Activated B cell treated with CpG ODN at 0.5 μM for 24 hours (primary cell): ENCODE measurements around the gene TENM4. TPM values are rescaled to one million over a fixed set of nuclear protein-coding genes. Genes with fewer than 3 reads are reported as not detected.

ENCODE experiments used
- ATAC-seq: fragments of 200-7000 bp; cut with Tn5 transposase; one replicate; pipeline ENCODE4 v1.10.0; 2021; ENCODE audit warnings: low read depth, mild to moderate bottlenecking, moderate library complexity
- CTCF ChIA-PET: fragments of 350-600 bp; sonication (Branson Sonifier 250); formaldehyde crosslinking; loops from one replicate; lab custom pipeline; 2021; ENCODE audit warnings: antibody characterized with exemption; lab: Charles Lee
- POLR2A ChIA-PET: fragments of 350-600 bp; sonication (Branson Sonifier 250); formaldehyde crosslinking; loops from one replicate; lab custom pipeline; 2021; ENCODE audit warnings: antibody characterized with exemption; lab: Charles Lee
- DNase-seq: peaks from one replicate; pipeline ENCODE4 v3.0.0; 2022
- H3K27ac Mint-ChIP-seq: one replicate; pipeline ENCODE4 v1.8.0; 2020; ENCODE audit warnings: mixed read lengths
- H3K27me3 Mint-ChIP-seq: one replicate; pipeline ENCODE4 v1.8.0; 2021; ENCODE audit warnings: mixed read lengths
- H3K36me3 Mint-ChIP-seq: one replicate; pipeline ENCODE4 v1.8.0; 2021; ENCODE audit warnings: low read depth, mixed read lengths
- H3K4me1 Mint-ChIP-seq: one replicate; pipeline ENCODE4 v1.8.0; 2021; ENCODE audit warnings: mixed read lengths
- H3K4me3 Mint-ChIP-seq: one replicate; pipeline ENCODE4 v1.8.0; 2020; ENCODE audit warnings: mild to moderate bottlenecking, mixed read lengths
- H3K9me3 Mint-ChIP-seq: one replicate; pipeline ENCODE4 v1.8.0; 2020; ENCODE audit warnings: mixed read lengths
- intact Hi-C: fragments of 100-400 bp; cut with micrococcal nuclease; formaldehyde crosslinking; loops from one replicate; pipeline ENCODE4 v1.15.1; 2024
- total RNA-seq: library from RNA; stranded (reverse); gene quantifications from 2 replicates; pipeline ENCODE4 v1.2.3, GENCODE V29; 2022
- TF ChIP-seq, protein P1 (sequence below): fragments of 200-600 bp; IDR thresholded peaks from one replicate; pipeline ENCODE4 v1.8.0; 2022; ENCODE audit warnings: antibody characterized with exemption, mild to moderate bottlenecking

Gene TENM4
- total RNA-seq, 1 donor from 2014 or later = 2.4 TPM

GRCh38 chr11:79182794-79183193 lies 258.0 kb downstream of the TENM4 start:
- Mint-ChIP-seq H3K27ac (no peak overlapping the region), H3K27me3 (peaks cover 2% of the 10 kb centered on the region), H3K36me3 (no peaks in the 10 kb centered on the region), H3K4me1 (no peaks in the 10 kb centered on the region), H3K4me3 (no peak overlapping the region), H3K9me3 (peaks cover 2% of the 10 kb centered on the region)
- ChIA-PET POLR2A (no interaction called here), CTCF (no interaction called here)
- TF ChIP-seq, protein P1, sequence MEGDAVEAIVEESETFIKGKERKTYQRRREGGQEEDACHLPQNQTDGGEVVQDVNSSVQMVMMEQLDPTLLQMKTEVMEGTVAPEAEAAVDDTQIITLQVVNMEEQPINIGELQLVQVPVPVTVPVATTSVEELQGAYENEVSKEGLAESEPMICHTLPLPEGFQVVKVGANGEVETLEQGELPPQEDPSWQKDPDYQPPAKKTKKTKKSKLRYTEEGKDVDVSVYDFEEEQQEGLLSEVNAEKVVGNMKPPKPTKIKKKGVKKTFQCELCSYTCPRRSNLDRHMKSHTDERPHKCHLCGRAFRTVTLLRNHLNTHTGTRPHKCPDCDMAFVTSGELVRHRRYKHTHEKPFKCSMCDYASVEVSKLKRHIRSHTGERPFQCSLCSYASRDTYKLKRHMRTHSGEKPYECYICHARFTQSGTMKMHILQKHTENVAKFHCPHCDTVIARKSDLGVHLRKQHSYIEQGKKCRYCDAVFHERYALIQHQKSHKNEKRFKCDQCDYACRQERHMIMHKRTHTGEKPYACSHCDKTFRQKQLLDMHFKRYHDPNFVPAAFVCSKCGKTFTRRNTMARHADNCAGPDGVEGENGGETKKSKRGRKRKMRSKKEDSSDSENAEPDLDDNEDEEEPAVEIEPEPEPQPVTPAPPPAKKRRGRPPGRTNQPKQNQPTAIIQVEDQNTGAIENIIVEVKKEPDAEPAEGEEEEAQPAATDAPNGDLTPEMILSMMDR = no peak
- intact Hi-C loops = no loop called here
- ATAC-seq (no peak), DNase-seq (no peak)

DNA sequence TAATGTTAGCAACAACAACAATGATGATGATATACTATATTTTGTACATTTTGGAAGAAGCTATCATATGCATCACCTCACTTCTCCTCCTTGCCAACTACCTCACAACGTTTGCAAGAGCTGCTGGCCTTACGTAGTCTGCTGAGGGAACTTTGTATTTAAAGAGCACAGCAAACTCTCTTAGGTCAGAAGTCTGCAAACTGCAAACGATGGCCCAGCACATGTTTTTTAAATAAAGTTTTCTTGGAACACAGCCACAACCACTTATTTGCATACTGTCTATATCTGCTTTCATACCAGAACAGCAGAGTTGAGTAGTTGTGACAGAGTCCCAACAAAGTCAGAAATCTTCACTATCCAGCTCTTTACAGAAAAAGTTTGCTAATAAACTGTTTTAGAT lies 261.7 kb downstream of the TENM4 start:
- no peaks in the 10 kb centered on the region for H3K4me1 Mint-ChIP-seq
- POLR2A ChIA-PET = no interaction called here
- peaks cover 9% of the 10 kb centered on the region for H3K27me3 Mint-ChIP-seq
- H3K36me3 Mint-ChIP-seq = no peaks in the 10 kb centered on the region
- CTCF ChIA-PET = no interaction called here
- H3K27ac Mint-ChIP-seq = no peak overlapping the region
- peaks cover 2% of the 10 kb centered on the region for H3K9me3 Mint-ChIP-seq
- H3K4me3 Mint-ChIP-seq = no peak overlapping the region
- TF ChIP-seq, protein P1 = no peak
- no peak for ATAC-seq
- intact Hi-C loops = no loop called here
- DNase-seq = no peak

DNA sequence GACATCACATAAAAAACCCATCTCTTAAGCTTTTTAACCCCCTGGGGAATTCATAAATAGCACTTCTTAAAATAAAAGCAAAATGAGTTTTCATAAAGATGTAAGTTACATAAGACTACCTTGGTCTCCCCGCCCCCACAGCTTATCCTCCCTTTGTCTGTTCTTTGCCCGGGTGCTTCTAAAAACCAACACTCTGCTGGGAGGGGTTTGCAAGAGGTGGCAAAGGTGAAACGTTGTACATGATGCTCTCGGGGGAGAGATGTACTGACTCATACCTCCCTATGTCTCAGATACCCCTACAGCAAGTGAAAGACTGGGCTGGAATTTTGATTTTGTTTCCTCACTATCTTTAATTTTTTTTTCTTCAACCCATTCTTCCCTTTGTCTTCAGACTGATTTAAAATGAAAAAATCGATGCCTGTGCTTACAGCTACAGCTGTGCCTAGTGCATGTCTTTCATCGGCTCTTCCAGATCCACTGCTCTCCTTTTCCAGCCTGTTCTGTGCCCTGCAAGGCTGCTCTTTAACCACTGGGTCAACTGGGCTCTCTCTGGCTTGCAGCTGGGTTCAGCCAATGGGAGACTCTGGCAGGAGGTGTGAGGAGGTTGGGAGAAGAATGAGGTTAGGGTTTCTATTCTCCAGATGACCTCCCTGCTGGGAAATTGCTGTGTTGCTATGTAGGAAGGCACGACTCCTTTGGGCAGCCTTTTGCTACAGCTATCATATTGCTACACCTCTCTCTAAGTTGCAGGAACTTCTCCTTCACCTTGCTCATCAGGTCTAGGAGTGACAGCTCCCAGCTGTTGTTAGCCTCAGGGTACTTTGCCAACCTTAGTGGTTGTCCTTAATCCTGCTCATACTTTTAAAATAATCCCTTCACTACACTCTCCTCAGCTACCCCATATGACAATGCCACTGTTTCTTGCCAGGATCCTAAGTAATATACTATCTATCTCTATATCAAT lies 266.5 kb downstream of the TENM4 start:
- H3K27ac Mint-ChIP-seq = no peak overlapping the region
- TF ChIP-seq, protein P1 = no peak
- no peak for DNase-seq
- intact Hi-C loops = no loop called here
- ATAC-seq = no peak
- H3K9me3 Mint-ChIP-seq = no peaks in the 10 kb centered on the region
- H3K4me1 Mint-ChIP-seq = no peaks in the 10 kb centered on the region
- no peaks in the 10 kb centered on the region for H3K36me3 Mint-ChIP-seq
- no peak overlapping the region for H3K4me3 Mint-ChIP-seq
- peaks cover 7% of the 10 kb centered on the region for H3K27me3 Mint-ChIP-seq
- CTCF ChIA-PET = no interaction called here
- POLR2A ChIA-PET = no interaction called here

GRCh38 chr11:79173615-79174014 lies 267.2 kb downstream of the TENM4 start:
- no peak overlapping the region for H3K4me3 Mint-ChIP-seq
- H3K27me3 Mint-ChIP-seq = peaks cover 7% of the 10 kb centered on the region
- no peaks in the 10 kb centered on the region for H3K36me3 Mint-ChIP-seq
- H3K4me1 Mint-ChIP-seq = no peaks in the 10 kb centered on the region
- ATAC-seq (no peak), DNase-seq (no peak)
- no peak overlapping the region for H3K27ac Mint-ChIP-seq
- no peaks in the 10 kb centered on the region for H3K9me3 Mint-ChIP-seq
- TF ChIP-seq, protein P1 = no peak
- intact Hi-C loops = no loop called here
- POLR2A ChIA-PET = no interaction called here
- CTCF ChIA-PET = no interaction called here

GRCh38 chr11:79170321-79170720 lies 270.5 kb downstream of the TENM4 start:
- DNase-seq (no peak), ATAC-seq (no peak)
- Mint-ChIP-seq H3K27ac (no peak overlapping the region), H3K27me3 (peaks cover 3% of the 10 kb centered on the region), H3K4me1 (no peaks in the 10 kb centered on the region), H3K9me3 (no peaks in the 10 kb centered on the region), H3K36me3 (no peaks in the 10 kb centered on the region), H3K4me3 (no peak overlapping the region)
- CTCF ChIA-PET = no interaction called here
- POLR2A ChIA-PET = no interaction called here
- TF ChIP-seq, protein P1 = no peak
- intact Hi-C loops = no loop called here
